Body of pancreas (tissue), 4 donors: ENCODE results near the gene IKZF2. TPM values are rescaled to one million over a fixed set of nuclear protein-coding genes. Genes with fewer than 3 reads are reported as not detected.

Experiments
- ATAC-seq: fragments of 150-250 bp; one replicate; pipeline ENCODE4 v1.9.1; 2016
- DNase-seq, 4 donors: peaks; one replicate each; pipeline ENCODE4 v3.0.0-alpha.2; 2019
- H3K27ac ChIP-seq, 4 donors: fragments of 200-600 bp; sonication (generic); 1 replicate in 3 of 4; 2 replicates in 1 of 4; pipeline versions ENCODE4 v1.5.1 to v1.6.1; 2016 to 2019; ENCODE audit warnings: mild to moderate bottlenecking in 1 of 4, mixed read lengths in 1 of 4, moderate library complexity in 1 of 4
- H3K27me3 ChIP-seq, 2 donors: fragments of 200-600 bp; sonication (generic); one replicate each; pipeline ENCODE4 v1.6.0; 2016; ENCODE audit warnings: mild to moderate bottlenecking in 1 of 2
- H3K36me3 ChIP-seq, 2 donors: fragments of 200-600 bp; sonication (generic); replicated peaks in 1 of 2; 2 replicates each; pipeline ENCODE4 v1.5.1; 2016; ENCODE audit warnings: low read depth in 2 of 2; ENCODE audit not compliant: insufficient read depth in 1 of 2
- H3K4me1 ChIP-seq: fragments of 200-600 bp; sonication (generic); one replicate; pipeline ENCODE4 v1.6.0; 2016
- H3K4me3 ChIP-seq, 2 donors: fragments of 200-600 bp; sonication (generic); 1 replicate in 1 of 2; 2 replicates in 1 of 2; pipeline ENCODE4 v1.5.1; 2016 to 2019
- H3K9me3 ChIP-seq, 3 donors: fragments of 200-600 bp; sonication (generic); 1 replicate in 2 of 3; 2 replicates in 1 of 3; pipeline ENCODE4 v1.5.1; 2016
- CTCF ChIP-seq, 7 experiments: fragments of 450-650 bp in 4 of 7; fragments of 200-600 bp in 3 of 7; sonication (generic) in 3 of 7; IDR thresholded peaks; one replicate each; pipeline ENCODE4 v1.5.1; 2016 to 2019; ENCODE audit warnings: antibody characterized with exemption in 7 of 7
- POLR2A ChIP-seq, 3 donors: fragments of 450-650 bp; IDR thresholded peaks; one replicate each; pipeline ENCODE4 v1.6.1; 2016; ENCODE audit warnings: antibody characterized with exemption in 3 of 3, mild to moderate bottlenecking in 2 of 3
- WGBS, 2 donors: methylation state at CpG; one replicate each; pipeline ENCODE4 v1.1.5; 2017; 5-methylcytosine and 5-hydroxymethylcytosine counted together
- intact Hi-C: fragments of 100-400 bp; cut with DNase I; formaldehyde crosslinking; loops from one replicate; pipeline ENCODE4 v1.15.1; 2023
- total RNA-seq, 2 donors: library from RNA; depleted of rRNA; stranded (reverse); fragments of >200 nt; gene quantifications; one replicate each; pipeline ENCODE4 v1.1.0, GENCODE V29; 2016

The IKZF2 gene
- total RNA-seq, 2 donors from 2014 or later = 1.3 to 3.9 TPM

- TF ChIP-seq CTCF (IDR thresholded peaks at IDR 0.05) (no peak), POLR2A (IDR thresholded peaks at IDR 0.05) (no peak)
- H3K4me3 ChIP-seq = no peak overlapping the region
- 81 to 91% methylated on average over 4 of the region's 4 CpGs for WGBS, 2 donors
These were observed 163.9 kb downstream of the IKZF2 start for GRCh38 chr2:212987492-212987891.

DNA sequence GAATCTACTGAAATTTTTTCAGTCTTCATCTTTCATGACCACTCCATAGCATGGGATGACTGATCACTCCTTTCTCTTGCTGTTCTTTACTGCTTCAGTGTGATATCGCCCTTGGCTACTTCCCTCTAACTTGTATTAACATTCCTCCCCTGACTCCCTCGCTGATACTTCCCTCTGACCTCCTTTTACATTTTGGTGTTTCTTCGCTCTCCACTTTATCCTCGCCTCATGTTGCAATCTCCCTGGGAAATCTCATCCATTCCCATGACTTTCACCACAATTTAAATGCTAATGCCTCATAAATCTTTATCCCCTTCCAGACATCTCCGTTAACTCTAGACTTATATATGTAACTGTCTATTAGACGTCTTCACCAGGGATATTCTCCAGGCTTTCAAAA lies 167.3 kb downstream of the IKZF2 start:
- 86 to 87% methylated on average over 6 of the region's 6 CpGs for WGBS, 2 donors
- H3K27ac ChIP-seq = no peak overlapping the region
- no peak for DNase-seq
- no peaks in the 10 kb centered on the region for H3K4me1 ChIP-seq
- H3K9me3 ChIP-seq = no peaks in the 10 kb centered on the region
- H3K4me3 ChIP-seq = no peak overlapping the region
- no peaks in the 10 kb centered on the region for H3K27me3 ChIP-seq
- intact Hi-C loops = no loop called here
- TF ChIP-seq POLR2A (IDR thresholded peaks at IDR 0.05) (no peak), CTCF (IDR thresholded peaks at IDR 0.05) (no peak)
- H3K36me3 ChIP-seq = no peaks in the 10 kb centered on the region
- ATAC-seq = no peak

More at GRCh38 chr2:212987492-212987891, 163.9 kb downstream of the IKZF2 start:
- Histone ChIP-seq H3K27me3 (no peaks in the 10 kb centered on the region), H3K36me3 (no peaks in the 10 kb centered on the region), H3K27ac (no peak overlapping the region), H3K4me1 (no peaks in the 10 kb centered on the region), H3K9me3 (no peaks in the 10 kb centered on the region)
- intact Hi-C loops = no loop called here
- no peak for DNase-seq
- ATAC-seq = no peak

DNA sequence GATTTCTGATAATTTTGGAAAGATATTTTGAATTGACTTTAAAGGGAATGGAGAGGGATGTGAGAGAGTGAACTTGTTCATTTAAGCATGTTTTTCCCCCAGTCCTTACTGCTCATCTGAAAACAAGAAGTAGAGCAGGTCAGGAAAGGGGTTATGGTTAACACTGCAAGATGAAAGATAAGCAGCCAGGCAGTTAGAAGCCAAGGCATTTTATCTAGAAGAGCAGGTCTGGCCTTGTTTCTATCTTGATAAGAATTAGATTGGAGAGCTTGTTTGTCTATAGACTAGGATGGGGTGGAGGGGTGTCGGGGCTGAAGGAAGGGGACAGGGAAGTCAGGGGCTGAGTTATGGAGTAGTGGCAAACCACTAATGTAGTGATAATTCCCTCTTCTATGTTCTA lies 171.6 kb downstream of the IKZF2 start:
- intact Hi-C loops = no loop called here
- TF ChIP-seq POLR2A (IDR thresholded peaks at IDR 0.05) (no peak), CTCF (IDR thresholded peaks at IDR 0.05) (no peak)
- WGBS, 2 donors = 25 to 30% methylated on average over 1 of the region's 1 CpG
- Histone ChIP-seq H3K36me3 (no peaks in the 10 kb centered on the region), H3K9me3 (no peaks in the 10 kb centered on the region), H3K27ac (no peak overlapping the region), H3K4me1 (no peaks in the 10 kb centered on the region), H3K27me3 (no peaks in the 10 kb centered on the region), H3K4me3 (no peak overlapping the region)
- ATAC-seq = no peak
- DNase-seq = no peak

- H3K27ac ChIP-seq = no peak overlapping the region
- no peaks in the 10 kb centered on the region for H3K36me3 ChIP-seq
- no peaks in the 10 kb centered on the region for H3K9me3 ChIP-seq
- WGBS, 2 donors = 16 to 18% methylated on average over 2 of the region's 2 CpGs
- DNase-seq (no peak), ATAC-seq (no peak)
- H3K4me3 ChIP-seq = no peak overlapping the region
- intact Hi-C loops = no loop called here
- H3K4me1 ChIP-seq = no peaks in the 10 kb centered on the region
- no peak for TF ChIP-seq POLR2A (IDR thresholded peaks at IDR 0.05)
- H3K27me3 ChIP-seq = no peaks in the 10 kb centered on the region
These were observed 172.3 kb downstream of the IKZF2 start for GRCh38 chr2:212979046-212979612.

GRCh38 chr2:212977152-212977551 lies 174.3 kb downstream of the IKZF2 start:
- no peaks in the 10 kb centered on the region for H3K27me3 ChIP-seq
- H3K36me3 ChIP-seq = no peaks in the 10 kb centered on the region
- DNase-seq (no peak), ATAC-seq (no peak)
- WGBS, 2 donors = 58 to 91% methylated on average over 2 of the region's 2 CpGs
- no peak overlapping the region for H3K27ac ChIP-seq
- no peak overlapping the region for H3K4me3 ChIP-seq
- no peaks in the 10 kb centered on the region for H3K9me3 ChIP-seq
- intact Hi-C loops = no loop called here
- no peaks in the 10 kb centered on the region for H3K4me1 ChIP-seq
- no peak for TF ChIP-seq CTCF (IDR thresholded peaks at IDR 0.05)
- TF ChIP-seq POLR2A (IDR thresholded peaks at IDR 0.05) = no peak
